SU-DHL-6 (cell line): ENCODE data around the gene BIRC7.

Experiments
- H2AFZ ChIP-seq: fragments of 200-600 bp; sonication (generic); 2 replicates; pipeline ENCODE4 v1.6.1; 2014; ENCODE audit warnings: low read depth, mild to moderate bottlenecking, moderate library complexity, mixed read lengths, antibody characterized with exemption, low read length; ENCODE audit not compliant: severe bottlenecking
- H3F3A ChIP-seq: fragments of 200-600 bp; shearing (Covaris generic); 2 replicates; pipeline ENCODE4 v1.6.0; 2016; ENCODE audit warnings: antibody characterized with exemption, mild to moderate bottlenecking; ENCODE audit not compliant: insufficient read depth
- H3K27ac ChIP-seq: fragments of 200-600 bp; sonication (generic); 2 replicates; pipeline ENCODE4 v1.5.1; 2016; ENCODE audit warnings: low read depth, mild to moderate bottlenecking, low read length, moderate library complexity, mixed read lengths
- H3K27me3 ChIP-seq: fragments of 200-600 bp; sonication (generic), shearing (Covaris generic); 2 replicates; pipeline ENCODE4 v1.6.0; 2014; ENCODE audit warnings: mild to moderate bottlenecking, low read length
- H3K36me3 ChIP-seq: fragments of 200-600 bp; sonication (generic); 2 replicates; pipeline ENCODE4 v1.6.1; 2014; ENCODE audit warnings: mild to moderate bottlenecking, low read length, mixed read lengths
- H3K4me2 ChIP-seq: fragments of 300-600, 200-600 bp; shearing (Covaris generic), sonication (generic); 2 replicates; pipeline ENCODE4 v1.6.0; 2014; ENCODE audit warnings: low read length, low read depth, mild to moderate bottlenecking; ENCODE audit not compliant: poor library complexity, severe bottlenecking
- H3K4me3 ChIP-seq: fragments of 200-600 bp; sonication (generic); 2 replicates; pipeline ENCODE4 v1.5.1; 2014; ENCODE audit warnings: antibody characterized with exemption, low read length, mild to moderate bottlenecking, mixed read lengths; ENCODE audit not compliant: insufficient read depth, poor library complexity, severe bottlenecking
- H3K79me2 ChIP-seq: fragments of 200-600 bp; sonication (generic); 2 replicates; pipeline ENCODE4 v1.6.1; 2014; ENCODE audit warnings: mild to moderate bottlenecking, low read length, moderate library complexity; ENCODE audit not compliant: insufficient read depth
- H3K9ac ChIP-seq: fragments of 200-600 bp; sonication (generic); 2 replicates; pipeline ENCODE4 v1.7.0; 2014; ENCODE audit warnings: mild to moderate bottlenecking, low read length
- H3K9me2 ChIP-seq: fragments of 200-600 bp; sonication (generic); replicated peaks from 2 replicates; pipeline ENCODE4 v1.6.1; 2014; ENCODE audit warnings: low read length; ENCODE audit not compliant: insufficient read depth
- H3K9me3 ChIP-seq: fragments of 200-600 bp; sonication (generic); 2 replicates; pipeline ENCODE4 v1.6.1; 2014; ENCODE audit warnings: low read length, mixed read lengths; ENCODE audit not compliant: insufficient read depth
- H4K20me1 ChIP-seq: fragments of 200-600 bp; sonication (generic); 2 replicates; pipeline ENCODE4 v1.6.1; 2014; ENCODE audit warnings: low read depth, mild to moderate bottlenecking, antibody characterized with exemption, low read length, moderate library complexity, mixed read lengths
- EZH2phosphoT487 ChIP-seq: fragments of 200-600 bp; sonication (generic), shearing (Covaris generic); conservative IDR thresholded peaks from 2 replicates; pipeline ENCODE4 v1.6.1; 2018; ENCODE audit warnings: mild to moderate bottlenecking, antibody characterized with exemption, low read length, moderate library complexity, mixed read lengths
- TF ChIP-seq, protein P1 (sequence below): fragments of 200-600 bp; sonication (generic); IDR thresholded peaks from one replicate; pipeline ENCODE4 v1.5.1; 2017; ENCODE audit warnings: antibody characterized with exemption, mild to moderate bottlenecking, low read length, moderate library complexity; ENCODE audit not compliant: insufficient read depth, poor library complexity, severe bottlenecking

Gene BIRC7

DNA sequence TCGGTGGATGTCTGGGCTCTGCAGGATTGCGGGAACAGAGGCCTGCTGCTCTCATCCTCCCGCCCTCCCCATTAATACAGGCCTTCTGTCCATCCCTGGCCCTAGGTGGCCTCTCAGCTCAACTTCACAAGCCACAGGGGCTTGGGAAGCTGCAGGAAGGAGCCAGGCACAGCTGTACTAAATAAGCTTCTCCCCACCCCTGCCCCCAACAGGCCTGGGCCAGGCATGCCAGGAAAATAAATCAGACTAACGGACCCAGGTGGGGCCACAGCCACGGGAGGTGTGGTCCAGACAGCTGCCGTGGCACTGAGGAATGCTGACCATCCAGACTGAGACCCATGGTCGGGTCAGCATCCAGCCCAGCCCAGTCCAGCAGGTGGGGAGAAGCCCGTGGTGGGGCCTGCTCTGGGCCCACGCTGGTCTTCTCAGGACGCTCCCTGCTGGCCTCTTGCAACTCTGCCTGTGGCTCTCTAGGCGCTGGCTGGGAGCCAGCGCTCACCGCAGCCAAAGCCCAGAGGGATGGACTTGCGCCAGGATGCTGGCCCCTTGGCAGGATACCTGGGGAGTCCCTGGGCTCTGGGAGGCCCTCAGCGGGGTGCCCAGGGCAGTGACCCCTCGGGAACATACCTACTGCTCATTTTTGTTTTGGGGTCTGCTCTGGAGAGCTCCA is 11.2 kb upstream of the BIRC7 start:
- Histone ChIP-seq H3K79me2 (no peaks in the 10 kb centered on the region), H3K4me3 (no peak overlapping the region), H3K9ac (no peak overlapping the region), H3K9me3 (no peaks in the 10 kb centered on the region), H4K20me1 (no peaks in the 10 kb centered on the region), H2AFZ (no peak overlapping the region), H3K36me3 (no peaks in the 10 kb centered on the region), H3K4me2 (no peak overlapping the region), H3K9me2 (no peaks in the 10 kb centered on the region), H3K27me3 (no peaks in the 10 kb centered on the region), H3K27ac (no peak overlapping the region), H3F3A (no peaks in the 10 kb centered on the region)
- no peak for TF ChIP-seq EZH2phosphoT487
- TF ChIP-seq, protein P1, sequence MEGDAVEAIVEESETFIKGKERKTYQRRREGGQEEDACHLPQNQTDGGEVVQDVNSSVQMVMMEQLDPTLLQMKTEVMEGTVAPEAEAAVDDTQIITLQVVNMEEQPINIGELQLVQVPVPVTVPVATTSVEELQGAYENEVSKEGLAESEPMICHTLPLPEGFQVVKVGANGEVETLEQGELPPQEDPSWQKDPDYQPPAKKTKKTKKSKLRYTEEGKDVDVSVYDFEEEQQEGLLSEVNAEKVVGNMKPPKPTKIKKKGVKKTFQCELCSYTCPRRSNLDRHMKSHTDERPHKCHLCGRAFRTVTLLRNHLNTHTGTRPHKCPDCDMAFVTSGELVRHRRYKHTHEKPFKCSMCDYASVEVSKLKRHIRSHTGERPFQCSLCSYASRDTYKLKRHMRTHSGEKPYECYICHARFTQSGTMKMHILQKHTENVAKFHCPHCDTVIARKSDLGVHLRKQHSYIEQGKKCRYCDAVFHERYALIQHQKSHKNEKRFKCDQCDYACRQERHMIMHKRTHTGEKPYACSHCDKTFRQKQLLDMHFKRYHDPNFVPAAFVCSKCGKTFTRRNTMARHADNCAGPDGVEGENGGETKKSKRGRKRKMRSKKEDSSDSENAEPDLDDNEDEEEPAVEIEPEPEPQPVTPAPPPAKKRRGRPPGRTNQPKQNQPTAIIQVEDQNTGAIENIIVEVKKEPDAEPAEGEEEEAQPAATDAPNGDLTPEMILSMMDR, result no peak

- Histone ChIP-seq H3K9me2 (no peaks in the 10 kb centered on the region), H3K36me3 (no peaks in the 10 kb centered on the region), H3K9ac (no peak overlapping the region), H3K27me3 (no peaks in the 10 kb centered on the region), H2AFZ (no peak overlapping the region), H3K79me2 (no peaks in the 10 kb centered on the region), H4K20me1 (no peaks in the 10 kb centered on the region), H3K9me3 (no peaks in the 10 kb centered on the region), H3K27ac (no peak overlapping the region), H3F3A (no peaks in the 10 kb centered on the region), H3K4me3 (no peak overlapping the region), H3K4me2 (no peak overlapping the region)
- TF ChIP-seq EZH2phosphoT487, result no peak
- TF ChIP-seq, protein P1, result no peak
Observed at GRCh38 chr20:63225082-63225454, 10.6 kb upstream of the BIRC7 start.

DNA sequence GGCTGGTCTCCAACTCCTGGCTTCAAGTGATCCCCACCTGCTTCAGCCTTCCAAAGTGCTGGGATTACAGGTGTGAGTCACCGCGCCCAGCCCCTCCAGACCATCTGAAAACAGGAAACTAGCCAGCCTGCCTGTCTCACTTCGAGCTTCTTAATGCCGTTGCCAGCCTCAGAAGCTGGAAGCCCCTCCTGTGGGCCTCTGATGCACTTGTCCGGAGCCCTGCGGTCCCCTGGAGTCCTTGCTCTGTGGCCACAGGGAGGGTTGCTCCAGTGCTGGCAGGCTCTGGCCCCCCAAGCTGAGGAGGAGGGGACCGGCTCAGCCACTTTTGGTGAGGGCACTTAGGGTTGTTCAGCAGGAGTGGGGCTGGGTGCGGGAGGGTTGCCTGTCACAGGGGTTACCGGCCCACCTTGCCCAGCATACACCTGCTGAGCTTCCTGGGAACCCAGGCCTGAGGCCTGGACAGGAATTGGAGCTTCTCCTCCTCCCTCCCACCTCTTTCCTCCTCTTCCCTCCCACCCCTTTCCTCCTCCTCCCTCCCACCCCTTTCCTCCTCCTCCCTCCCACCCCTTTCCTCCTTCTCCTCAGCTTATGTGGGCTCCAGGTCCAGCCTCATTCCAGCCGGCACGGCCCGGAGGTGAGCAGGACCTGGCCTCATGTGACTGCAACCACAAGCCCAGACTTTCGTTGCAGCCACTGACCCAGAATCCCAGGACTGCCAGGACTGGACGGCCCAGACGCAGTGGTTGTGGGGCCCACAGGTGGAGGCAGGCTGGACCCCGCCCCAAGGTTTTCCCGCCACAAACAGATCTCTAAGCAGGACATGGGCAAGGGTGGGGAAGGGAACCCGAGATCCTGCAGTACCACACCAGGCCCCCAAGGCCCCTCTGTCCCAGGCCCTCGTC is 9.4 kb upstream of the BIRC7 start:
- no peak overlapping the region for H3K4me2 ChIP-seq
- H3K79me2 ChIP-seq, result no peaks in the 10 kb centered on the region
- TF ChIP-seq, protein P1, result no peak
- no peak for TF ChIP-seq EZH2phosphoT487

More for the DNA sequence above, 9.4 kb upstream of the BIRC7 start:
- Histone ChIP-seq H3K9me3 (no peaks in the 10 kb centered on the region), H3K27ac (no peak overlapping the region), H2AFZ (no peak overlapping the region), H3F3A (no peaks in the 10 kb centered on the region), H3K4me3 (no peak overlapping the region), H3K27me3 (no peaks in the 10 kb centered on the region), H4K20me1 (no peaks in the 10 kb centered on the region), H3K9ac (no peak overlapping the region), H3K36me3 (no peaks in the 10 kb centered on the region), H3K9me2 (no peaks in the 10 kb centered on the region)
